HG02759 (cell line): ENCODE measurements around the gene HDAC7.
A peak's percentile ranks its signal among the peaks of the same experiment; 100 is the strongest.

Experiments used
- ATAC-seq: cut with Tn5 transposase; IDR thresholded peaks from one replicate; pipeline ENCODE4 v1.9.1; 2021; ENCODE audit warnings: mild to moderate bottlenecking, moderate library complexity; ENCODE audit not compliant: unreplicated experiment

HDAC7 gene

DNA sequence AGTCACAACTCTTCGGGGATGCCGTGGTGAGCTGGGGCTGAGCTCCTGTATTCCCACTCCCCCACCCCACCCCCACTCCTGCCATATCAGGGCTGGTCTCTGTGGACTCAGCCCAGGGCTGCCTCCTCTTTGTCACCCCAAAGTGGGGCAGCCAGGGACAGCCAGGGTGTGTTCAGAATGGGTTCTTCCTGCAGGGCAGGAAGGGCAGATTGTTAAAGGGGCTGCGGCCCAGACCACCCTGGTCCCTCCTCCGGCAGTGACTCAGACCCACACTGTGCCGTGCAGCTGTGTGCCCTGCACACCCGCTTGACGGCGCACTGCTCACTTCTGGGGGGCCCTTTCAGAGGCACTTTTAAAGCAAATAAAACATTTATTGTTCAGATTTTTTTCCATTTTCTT, 37.3 kb downstream of the HDAC7 start:
- ATAC-seq, result no peak

- ATAC-seq, result no peak
Measured at GRCh38 chr12:47781479-47782371, 38.0 kb downstream of the HDAC7 start.

DNA sequence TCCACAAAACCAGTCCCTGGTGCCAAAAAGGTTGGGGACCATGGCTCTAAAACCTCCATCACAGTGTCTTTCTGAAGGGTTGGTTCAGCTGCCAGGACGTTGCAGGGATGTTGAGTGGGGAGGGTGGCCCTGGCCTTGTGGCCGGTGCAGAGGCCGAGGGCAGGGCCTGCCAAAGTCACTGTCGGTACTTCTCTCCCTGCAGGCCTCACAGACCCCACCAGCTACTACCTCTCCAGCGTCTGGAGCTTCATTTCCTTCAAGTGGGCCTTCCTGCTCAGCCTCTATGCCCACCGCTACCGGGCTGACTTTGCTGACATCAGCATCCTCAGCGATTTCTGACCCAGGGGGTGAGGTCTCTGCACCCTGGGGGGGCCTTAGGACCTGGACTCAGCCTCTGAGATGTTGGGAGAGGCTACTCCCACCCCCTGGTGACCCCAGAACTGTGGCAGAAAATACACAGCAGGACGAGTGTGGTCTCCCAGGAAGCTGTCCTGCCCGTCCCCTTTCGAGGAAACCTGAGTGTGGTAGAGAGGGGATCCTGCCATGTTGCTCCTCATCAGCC, 39.7 kb downstream of the HDAC7 start:
- no peak for ATAC-seq

GRCh38 chr12:47779301-47779942, 40.3 kb downstream of the HDAC7 start:
- ATAC-seq, result peak; percentile 88

GRCh38 chr12:47778881-47779280, 40.8 kb downstream of the HDAC7 start:
- ATAC-seq, result no peak

DNA sequence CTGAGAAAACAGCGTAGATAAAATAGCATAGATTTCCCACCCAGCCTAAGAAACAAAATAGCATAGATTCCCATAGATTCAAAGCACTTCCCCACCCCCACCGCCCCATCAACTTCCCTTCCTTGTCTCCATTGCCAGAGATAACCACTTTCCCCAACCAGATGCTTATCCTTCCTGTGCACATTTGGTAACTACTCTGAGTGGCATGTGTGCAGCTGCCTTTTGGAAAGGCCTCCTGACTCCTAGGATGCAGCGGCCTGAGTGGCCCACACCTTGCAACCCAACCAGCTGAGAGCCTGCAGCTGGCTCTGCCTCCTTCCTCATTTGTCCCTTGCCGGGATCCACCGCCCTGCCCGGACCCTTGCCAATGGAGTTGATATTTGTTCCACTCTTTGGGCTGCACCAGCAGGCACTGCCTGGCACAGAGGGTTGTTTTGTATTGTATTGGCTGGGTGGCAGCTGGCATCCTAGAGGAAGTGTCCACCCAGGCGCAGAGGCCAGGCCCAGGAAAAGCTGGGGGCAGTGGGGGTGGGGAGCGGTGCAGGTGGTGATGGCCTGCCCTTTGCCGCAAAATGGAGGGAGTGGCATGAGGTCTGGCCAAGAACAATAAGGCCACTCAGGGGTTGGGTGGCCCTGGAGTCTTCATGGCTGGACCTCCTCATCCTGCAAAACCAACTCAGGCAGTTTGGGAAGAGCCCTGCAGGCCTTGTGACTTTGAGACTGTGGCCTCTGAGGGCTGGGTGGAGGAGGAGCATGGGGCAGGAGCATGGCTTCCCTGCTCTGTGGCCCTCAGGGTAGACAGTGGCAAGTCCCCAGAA, 41.8 kb downstream of the HDAC7 start:
- ATAC-seq, result no peak

DNA sequence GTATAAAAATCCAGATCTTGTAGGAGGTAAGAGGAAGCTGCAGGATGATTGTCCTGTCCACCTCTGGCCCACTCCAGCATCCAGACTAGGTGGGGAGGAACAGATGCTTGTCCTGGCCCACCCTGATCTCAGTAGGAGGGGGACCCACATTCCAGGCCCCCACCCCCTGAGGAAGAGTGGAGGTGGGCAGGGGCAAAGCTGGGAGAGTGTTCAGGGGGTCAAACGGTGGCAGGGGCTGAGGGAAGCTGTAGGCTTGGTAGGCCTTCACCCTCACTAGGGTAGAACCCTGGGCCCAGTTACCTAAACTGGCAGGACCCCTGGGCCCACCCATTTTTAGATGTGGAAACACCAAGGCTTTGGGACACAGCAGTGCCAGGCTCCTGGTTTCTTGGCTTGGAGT, 42.6 kb downstream of the HDAC7 start:
- ATAC-seq, result no peak

- ATAC-seq, result no peak
Measured at GRCh38 chr12:47776471-47777143, 43.1 kb downstream of the HDAC7 start.

DNA sequence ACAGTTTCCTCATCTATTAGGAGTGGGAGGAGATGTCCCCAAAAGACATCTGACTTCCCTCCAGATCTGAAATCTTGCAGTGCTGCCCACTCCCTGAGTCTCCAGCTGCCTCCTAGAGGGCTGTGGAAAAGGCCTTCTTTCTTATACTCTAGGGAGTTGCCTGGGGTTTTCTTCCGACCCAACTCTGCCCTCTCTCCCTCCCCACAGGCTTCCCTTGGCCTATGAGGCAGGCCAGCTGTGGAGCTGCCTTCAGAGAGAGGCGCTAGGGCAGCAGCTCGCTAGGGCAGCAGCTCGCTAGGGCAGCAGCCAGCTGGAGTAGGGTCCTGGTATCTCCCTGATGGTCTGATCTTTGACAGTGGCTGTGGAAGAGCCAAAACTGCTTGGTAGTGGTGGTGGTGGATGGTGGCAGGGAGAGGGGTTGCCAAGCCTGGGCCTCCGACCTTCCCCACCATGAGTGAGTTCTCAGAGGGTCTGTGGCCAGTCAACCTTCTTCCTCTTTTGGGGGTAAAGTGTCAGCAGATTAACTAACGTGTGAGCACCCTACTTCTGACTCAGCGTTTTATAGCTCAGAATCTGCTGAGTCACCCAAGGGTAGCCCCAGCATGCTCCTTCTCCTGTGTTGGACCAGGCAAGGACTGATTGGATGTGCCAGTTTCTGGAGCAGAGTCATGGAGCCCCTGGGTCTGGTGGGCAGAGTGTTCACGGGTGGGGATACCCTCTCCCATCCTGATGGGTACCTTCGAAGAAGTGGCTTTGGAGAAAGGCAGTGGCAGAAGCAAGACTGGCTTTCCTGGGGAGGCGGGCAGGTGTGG, 44.4 kb downstream of the HDAC7 start:
- ATAC-seq, result no peak

- no peak for ATAC-seq
Measured at GRCh38 chr12:47774663-47775062, 45.0 kb downstream of the HDAC7 start.

DNA sequence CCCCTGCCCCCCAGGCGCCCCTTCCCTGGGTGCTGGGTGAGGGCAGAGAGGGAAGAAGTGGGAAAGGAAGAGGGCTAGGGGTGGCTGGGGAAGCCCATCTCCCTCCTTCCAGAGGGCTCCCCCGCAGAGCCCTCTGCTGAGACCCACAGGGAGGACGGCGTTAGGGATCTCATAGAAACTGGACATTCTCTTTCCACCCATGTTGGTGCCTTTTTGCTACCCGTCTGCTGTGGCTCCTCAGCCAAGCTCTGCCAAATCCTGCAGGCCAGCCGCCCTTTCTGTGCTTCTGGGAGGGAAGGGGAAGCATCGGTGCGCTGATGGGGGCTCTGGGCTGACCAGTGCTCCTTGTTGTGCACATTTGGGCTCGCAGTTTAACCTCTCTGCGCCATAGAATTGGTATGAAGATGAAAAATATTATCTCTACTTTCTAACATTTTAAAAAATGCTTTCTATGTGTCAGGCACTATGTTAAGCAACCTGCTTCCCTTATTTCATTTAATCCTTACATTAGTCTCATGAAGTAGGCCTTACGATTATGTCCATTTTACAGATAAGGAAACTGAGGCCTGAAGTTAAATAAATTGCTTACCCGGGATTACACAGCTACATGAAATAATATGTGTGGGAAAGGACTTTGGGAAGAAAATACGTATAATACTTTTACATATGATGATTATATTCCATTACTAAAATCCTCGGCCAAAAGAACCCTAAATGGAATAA, 45.7 kb downstream of the HDAC7 start:
- no peak for ATAC-seq

DNA sequence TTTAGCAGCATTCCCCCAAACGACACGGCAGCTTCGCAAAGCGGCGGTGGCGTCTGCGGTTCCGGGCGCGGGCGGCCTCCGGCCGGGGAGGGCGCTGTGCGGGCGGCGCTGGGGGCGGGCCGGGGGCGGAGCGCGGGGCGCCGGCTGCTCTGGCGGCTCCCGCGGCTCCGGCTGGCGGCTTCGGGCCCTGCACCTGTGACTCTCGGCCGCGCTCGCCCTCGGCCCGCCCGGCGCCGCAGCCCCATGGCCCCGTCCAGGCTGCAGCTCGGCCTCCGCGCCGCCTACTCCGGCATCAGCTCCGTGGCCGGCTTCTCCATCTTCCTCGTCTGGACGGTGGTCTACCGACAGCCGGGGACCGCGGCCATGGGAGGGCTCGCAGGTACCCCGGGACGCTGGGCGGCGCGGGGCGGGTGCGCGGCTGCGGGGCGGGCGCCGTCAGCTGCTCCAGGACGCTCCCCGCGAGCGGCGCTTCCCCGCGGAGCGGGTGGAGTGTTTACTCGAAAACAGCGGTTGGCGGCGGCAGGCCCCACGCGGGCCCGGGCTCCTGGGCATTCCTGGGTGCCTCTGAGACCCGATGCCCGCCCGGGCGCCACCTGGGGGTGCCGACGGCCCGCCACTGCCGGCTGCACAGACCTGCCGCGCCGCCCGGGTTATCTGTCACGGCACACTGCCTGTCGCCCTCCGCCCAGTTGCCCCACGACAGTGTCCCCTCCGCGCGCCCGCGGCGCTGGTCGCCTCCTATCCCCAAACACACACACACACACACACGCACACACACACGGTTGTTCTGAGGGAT, 46.4 kb downstream of the HDAC7 start, which contains the start of gene SLC48A1:
TSS of gene SLC48A1 (plus strand) at position 177 of the 796 bp plus-strand sequence. CDS start at position 244, 67 bp downstream.
- ATAC-seq, result peak; percentile 84

- ATAC-seq, result no peak
Measured at GRCh38 chr12:47772738-47773061, 47.0 kb downstream of the HDAC7 start.

DNA sequence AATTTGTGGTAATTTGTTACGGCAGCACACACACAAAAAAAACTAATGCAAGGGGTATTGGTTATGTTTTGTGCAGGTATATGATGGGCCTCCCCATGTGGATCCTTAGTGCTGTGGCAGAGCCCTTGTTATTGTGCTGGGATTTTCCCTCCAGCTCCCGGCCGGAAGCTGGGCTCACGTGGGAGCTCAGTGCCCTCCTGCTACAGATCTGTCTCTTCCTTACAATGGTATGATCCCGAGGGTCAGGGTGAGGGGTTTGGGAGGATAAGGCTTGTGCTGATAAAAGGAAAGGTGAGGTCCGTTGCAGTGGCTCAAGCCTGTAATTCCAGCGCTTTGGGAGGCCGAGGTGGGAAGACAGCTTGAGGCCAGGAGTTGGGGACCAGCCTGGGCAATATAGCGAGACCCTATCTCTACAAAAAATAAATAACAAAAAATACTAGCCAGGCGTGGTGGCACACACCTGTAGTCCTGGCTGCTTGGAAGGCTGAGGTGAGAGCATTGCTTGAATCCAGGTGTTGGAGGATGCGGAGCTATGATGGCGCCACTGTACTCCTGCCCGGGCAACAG, 47.5 kb downstream of the HDAC7 start:
- ATAC-seq, result no peak

GRCh38 chr12:47771304-47771703, 48.4 kb downstream of the HDAC7 start:
- ATAC-seq, result no peak

DNA sequence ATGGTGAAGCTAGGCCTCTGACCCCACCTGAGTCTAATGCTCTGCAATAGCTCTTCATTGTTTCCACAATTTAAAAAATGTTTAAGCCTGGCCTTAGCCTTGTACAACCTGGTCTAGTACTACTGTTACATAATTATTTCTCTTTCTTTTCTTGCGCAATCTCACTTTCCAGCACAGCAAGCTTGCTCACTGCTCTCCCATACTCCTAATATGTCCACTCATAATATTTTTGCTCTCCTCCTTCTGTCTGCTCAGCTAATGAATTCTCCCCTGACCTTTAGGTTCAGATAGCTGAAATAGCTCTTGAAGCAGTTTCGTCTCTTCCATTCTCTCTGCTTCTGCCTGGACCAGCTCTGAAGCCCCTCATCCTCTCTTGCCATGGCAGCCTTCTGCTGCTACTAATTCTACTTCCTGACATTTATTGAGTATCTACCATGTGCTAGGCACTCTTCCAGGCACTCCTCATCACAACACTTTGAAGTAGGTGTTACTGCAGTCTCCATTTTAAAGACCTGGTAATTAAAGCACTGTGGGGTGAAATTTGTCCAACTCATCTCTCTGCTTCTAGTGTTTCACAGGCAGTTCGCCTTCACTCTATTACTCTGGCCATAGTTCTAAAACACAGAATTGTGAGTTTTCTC, 49.5 kb downstream of the HDAC7 start:
- no peak for ATAC-seq

DNA sequence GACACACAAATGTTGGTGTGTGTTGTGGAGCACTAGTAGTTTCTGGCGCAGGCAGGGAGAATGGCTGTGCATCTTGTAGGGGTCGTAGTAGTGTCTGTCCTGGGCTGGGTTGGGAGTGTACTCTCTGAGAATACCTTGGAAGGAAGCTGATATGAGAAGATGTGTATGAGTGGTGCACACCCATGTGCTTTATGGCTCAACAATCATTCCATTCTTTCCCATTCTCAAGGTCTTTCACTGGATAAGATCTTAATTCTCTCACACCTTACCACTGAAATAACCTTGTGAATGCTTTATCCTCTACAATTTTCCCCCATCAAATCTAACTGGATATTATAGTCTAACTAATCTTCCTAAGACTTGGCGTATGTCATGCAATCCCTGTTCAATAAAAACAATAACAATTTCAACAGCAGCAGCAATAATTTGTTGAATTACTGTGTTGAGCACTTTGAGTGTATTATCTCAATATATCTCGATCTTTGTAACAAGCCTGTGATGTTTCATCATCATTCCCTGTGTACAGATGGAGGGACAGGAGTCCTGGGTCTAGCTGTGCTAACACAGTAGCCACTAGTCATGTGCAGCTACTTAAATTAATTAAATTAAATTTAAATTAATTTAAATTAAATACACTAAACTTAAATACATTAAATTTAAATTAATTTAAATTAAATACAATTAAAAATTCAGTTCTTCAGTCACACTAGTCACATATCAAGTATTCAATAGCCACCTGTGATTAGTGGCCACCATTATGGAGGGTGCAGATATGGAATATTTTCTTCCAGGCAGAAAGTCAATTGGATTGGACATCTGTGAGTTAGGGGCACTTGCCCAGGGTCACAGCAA, 50.2 kb downstream of the HDAC7 start:
- ATAC-seq, result no peak
